ENCODE data around the gene HEPHL1.

- TF ChIP-seq CTCF (conservative IDR thresholded peaks at IDR 0.05 in 1 of 2, IDR thresholded peaks at IDR 0.05 in 1 of 2; ENCODE audit: extremely low read depth in 1 of 2, insufficient read depth in 1 of 2, low read depth in 1 of 2, low read length in 2 of 2) (no peak), EZH2 (IDR thresholded peaks at IDR 0.05; ENCODE audit: borderline replicate concordance, low read length) (no peak)
Observed at GRCh38 chr11:94027210-94027609, 6.1 kb downstream of the HEPHL1 start.

All from mammary epithelial cell (primary cell).